HG03558 (cell line): ENCODE results near the gene ZSWIM1.
"Not testable (repeated sequence)": the region's sequence is repeated elsewhere in the genome, so short reads cannot be mapped to it uniquely, and the experiment has no call there.

Source experiments
- ATAC-seq: cut with Tn5 transposase; IDR thresholded peaks from one replicate; pipeline ENCODE4 v1.9.1; 2021; ENCODE audit warnings: moderate number of reproducible peaks; ENCODE audit not compliant: unreplicated experiment; ENCODE audit errors: extremely low read depth

ZSWIM1 gene

DNA sequence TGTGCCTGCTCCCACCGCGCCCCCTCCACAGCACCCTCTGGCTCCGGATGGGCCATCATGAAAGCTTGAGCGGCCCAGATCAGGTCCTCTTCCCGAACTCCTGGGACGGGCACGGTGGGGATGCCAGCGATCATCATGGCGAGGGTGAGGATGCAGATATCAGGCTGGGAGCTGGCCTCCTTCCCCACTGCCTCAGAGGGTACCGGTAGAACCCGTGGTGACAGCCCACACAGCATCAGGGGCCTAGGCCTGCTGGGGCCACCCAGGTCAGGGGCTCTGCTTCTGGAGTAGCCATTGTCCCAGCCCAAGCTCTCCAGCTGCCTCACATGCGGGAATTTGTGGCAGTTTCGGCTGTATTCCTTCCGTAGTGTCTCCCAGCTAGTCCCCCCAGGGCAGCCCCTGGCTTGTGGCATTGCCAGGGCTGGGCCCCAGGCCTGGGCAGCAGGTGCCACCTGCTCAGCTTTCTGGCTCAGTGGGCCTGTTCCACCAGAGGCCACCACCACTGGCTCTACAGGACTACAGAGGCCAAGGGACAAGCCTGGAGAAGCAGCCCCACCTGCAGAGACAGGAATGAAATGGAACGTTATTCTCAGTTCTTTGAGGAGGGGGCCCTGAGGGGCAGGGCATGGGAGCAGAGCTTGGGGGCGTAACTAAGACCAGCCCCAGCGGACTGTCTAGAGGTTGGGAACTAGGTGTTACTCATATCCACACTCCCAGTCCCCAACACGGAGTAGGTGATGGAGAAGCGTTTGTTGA, 5.7 kb downstream of the ZSWIM1 start:
- no peak for ATAC-seq

GRCh38 chr20:45887346-45887715, 6.3 kb downstream of the ZSWIM1 start, which contains the start of gene SPATA25:
Gene SPATA25 (minus strand): TSS chr20:45887622. CDS start chr20:45887590, 32 bp downstream.
- no peak for ATAC-seq

DNA sequence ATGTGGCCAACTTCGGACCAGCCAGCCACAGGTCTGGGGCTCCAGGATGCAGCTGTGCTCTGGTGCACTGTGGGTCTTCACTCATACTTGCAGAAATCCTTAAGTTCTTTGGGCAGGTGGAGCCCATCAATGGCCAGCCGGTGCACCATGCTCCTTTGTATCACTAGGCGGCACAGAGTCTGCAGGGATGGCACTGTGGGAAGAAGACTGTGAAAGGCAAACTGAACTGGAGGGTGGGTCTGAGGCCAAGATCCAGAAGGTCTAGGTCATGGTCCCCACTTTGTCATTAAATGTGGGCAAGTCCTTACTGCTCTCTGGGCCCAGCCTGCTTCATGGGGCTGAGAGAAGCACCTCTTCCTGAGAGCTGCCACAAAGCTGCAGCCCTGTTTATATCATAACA, 7.7 kb downstream of the ZSWIM1 start:
- ATAC-seq, result no peak

- no peak for ATAC-seq
Observed at GRCh38 chr20:45890077-45890984, 9.3 kb downstream of the ZSWIM1 start.

DNA sequence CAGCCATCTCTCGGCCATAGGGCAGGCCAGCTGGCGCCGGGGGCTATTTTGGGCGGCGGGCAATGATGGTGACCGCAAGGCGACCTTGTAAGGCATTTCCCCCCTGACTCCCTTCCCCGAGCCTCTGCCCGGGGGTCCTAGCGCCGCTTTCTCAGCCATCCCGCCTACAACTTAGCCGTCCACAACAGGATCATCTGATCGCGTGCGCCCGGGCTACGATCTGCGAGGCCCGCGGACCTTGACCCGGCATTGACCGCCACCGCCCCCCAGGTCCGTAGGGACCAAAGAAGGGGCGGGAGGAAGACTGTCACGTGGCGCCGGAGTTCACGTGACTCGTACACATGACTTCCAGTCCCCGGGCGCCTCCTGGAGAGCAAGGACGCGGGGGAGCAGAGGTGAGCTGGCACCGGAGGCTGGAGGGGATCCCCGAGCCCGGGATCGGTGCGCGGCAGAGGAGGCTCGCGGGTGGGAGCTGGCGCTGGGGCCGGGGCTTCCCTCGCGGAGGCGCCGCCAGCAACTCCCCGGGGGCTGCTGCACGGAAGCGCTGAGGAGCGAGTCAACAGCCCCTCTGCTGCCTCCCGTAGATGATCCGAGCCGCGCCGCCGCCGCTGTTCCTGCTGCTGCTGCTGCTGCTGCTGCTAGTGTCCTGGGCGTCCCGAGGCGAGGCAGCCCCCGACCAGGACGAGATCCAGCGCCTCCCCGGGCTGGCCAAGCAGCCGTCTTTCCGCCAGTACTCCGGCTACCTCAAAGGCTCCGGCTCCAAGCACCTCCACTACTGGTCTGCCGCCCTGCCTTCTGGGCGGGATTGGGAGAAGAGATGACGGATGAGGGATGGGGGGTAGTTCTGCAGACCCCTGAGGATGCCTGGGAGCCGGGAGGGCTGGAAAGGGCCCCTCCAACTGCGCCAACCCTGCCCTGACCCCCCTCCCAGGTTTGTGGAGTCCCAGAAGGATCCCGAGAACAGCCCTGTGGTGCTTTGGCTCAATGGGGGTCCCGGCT, 10.3 kb downstream of the ZSWIM1 start, which contains the start of the genes CTSA and NEURL2:
TSS of gene CTSA (plus strand) at position 351 of the 999 bp plus-strand sequence. CDS start at position 585, 234 bp downstream.
TSS of gene NEURL2 (minus strand) at position 224 of the 999 bp plus-strand sequence. CDS start at position 7, 217 bp downstream.
- ATAC-seq, result no peak

GRCh38 chr20:45892049-45892825, 11.2 kb downstream of the ZSWIM1 start:
- no peak for ATAC-seq

GRCh38 chr20:45892828-45893500, 11.9 kb downstream of the ZSWIM1 start:
- no peak for ATAC-seq

DNA sequence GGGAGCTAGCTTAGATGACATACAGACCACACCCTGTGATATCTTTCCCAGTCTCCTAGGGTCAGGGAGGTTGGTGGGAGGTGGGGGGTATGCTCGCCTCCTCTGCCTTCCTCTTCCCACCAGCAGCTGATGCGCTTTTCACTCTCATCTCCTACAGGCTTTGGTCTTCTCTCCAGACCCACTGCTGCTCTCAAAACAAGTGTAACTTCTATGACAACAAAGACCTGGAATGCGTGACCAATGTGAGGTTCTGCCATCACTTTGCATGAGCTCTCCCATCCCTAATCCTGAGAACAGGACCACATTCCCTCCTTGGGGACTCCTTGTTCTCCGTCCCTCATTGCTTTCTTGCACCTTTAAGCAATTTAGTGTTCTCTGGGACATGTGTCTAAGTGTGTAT, 12.8 kb downstream of the ZSWIM1 start:
- no peak for ATAC-seq

- ATAC-seq, result no peak
Observed at GRCh38 chr20:45894797-45895196, 13.8 kb downstream of the ZSWIM1 start.

DNA sequence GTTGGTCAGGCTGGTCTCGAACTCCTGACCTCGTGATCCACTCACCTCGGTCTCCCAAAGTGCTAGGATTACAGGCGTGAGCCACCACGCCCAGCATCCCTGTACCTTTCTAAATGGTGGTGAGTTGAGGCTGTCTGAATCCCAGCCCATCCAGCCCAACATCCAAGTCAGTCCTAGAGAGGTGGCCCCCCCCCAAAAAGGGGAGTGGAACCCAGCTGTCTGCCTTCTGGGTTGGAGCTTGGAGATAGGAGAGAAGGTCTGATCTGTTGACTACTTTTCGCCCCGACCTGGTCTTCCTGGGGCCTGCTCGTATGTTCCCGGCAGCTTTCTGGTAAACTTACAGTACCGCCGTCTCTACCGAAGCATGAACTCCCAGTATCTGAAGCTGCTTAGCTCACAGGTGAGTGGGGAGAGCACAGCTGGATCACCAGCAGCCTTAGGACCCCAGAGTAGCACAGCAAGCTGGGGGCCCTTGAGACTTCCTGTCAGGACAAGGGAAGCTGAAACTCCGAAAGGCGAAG, 15.7 kb downstream of the ZSWIM1 start:
- ATAC-seq, result no peak

DNA sequence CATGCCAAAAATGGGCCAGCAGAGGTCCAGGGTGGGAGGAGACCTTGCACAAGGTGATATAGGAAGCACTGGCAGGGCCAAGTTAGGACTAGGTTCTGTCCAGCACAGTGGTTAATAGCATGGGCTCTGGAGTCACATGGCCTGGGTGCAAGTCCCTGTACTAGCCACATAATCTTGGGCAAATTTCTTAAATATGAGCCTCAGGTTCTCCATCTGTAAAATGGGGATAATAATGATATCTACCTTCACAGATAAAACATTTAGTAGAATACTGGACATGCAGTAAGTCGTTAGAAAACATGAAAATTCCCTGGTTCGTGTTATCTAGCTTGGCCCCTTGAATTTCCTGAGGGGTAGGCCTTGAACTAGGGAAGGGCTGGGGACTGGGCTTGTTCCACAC, 16.3 kb downstream of the ZSWIM1 start:
- no peak for ATAC-seq

DNA sequence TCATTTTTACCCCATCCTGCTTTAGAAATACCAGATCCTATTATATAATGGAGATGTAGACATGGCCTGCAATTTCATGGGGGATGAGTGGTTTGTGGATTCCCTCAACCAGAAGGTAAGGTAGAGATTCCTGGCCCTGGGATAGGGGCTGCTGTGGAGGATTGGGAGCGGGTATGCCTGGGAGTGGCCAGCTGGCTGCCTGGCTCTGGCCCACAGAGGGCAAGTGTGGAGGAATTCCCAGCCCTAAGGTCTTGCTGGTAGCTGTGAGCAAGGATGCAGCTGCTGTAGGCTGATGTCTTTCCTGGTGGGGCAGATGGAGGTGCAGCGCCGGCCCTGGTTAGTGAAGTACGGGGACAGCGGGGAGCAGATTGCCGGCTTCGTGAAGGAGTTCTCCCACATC, 16.7 kb downstream of the ZSWIM1 start:
- ATAC-seq, result no peak

DNA sequence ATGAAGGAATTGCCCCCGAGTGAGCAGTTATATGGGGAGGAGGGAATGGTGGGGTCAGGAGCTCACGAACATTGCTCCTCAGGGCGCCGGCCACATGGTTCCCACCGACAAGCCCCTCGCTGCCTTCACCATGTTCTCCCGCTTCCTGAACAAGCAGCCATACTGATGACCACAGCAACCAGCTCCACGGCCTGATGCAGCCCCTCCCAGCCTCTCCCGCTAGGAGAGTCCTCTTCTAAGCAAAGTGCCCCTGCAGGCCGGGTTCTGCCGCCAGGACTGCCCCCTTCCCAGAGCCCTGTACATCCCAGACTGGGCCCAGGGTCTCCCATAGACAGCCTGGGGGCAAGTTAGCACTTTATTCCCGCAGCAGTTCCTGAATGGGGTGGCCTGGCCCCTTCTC, 17.3 kb downstream of the ZSWIM1 start:
- no peak for ATAC-seq

DNA sequence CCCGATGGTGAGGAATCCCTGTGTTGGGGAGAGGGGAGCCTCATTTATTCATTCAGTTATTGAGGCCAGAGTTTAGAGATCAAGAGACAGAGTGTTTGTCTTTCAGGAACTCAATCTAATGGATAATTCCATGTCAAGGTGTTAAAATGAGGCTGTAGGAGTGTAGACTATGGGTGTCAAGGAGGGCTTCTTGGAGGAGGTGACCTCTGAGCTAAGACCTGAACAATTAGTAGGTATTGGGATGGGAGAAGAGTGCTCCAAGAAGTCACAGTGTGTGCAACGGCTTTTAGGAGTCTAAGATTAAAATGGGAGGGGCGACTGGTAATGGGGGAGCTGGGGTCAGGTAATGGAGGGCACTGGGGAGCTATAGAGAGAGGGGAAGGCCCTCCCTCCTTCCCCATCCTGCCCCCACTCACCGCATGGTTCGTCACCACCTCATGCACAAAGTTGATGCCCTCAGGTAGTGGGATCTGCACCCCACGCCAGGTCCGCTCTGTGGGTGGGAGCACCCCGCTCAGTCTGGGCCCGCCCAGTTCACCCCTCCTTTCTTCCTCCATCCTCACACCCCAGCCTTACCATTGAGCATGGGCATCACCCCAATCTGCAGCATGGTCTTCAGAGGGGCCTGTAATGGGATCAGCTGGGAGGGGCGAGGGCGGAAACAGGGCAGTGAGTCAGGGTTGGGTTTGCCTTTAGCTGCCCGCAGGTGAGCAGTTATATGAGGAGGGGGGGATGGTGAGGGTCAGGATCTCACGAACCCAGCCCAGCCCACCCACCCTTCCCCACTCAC, 18.2 kb downstream of the ZSWIM1 start:
- no peak for ATAC-seq

DNA sequence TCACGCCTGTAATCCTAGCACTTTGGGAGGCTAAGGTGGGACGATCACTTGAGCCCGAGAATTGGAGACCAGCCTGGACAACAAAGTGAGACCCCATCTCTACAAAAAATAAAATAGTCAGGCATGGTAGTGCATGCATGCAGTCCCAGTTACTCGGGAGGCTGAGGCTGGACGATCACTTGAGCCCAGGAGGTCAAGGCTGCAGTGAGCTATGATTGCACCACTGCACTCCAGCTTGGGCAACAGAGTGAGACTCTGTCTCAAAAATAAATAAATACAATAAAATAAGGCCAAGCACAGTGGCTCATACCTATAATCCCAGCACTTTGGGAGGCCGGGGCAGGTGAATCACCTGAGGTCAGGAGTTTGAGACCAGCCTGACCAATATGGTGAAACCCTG, 20.3 kb downstream of the ZSWIM1 start:
- ATAC-seq, result not testable (repeated sequence)

GRCh38 chr20:45902199-45902701, 21.2 kb downstream of the ZSWIM1 start:
- ATAC-seq, result no peak
